Spinal cord (tissue), 10 donors: ENCODE data around the gene CHN1. TPM values are rescaled to one million over a fixed set of nuclear protein-coding genes. Genes with fewer than 3 reads are reported as not detected.

Experiments
- DNase-seq, 6 donors: peaks; one replicate each; pipeline versions ENCODE4 v3.0.0 to v3.0.0-alpha.2; 2013 to 2015; ENCODE audit warnings: low spot score in 6 of 6, low read depth in 4 of 6
- H3K27ac ChIP-seq: one replicate; pipeline ENCODE4 v1.5.1; 2013; ENCODE audit warnings: low read depth, low read length, control low read depth
- H3K27me3 ChIP-seq: one replicate; pipeline ENCODE4 v1.6.1; 2013; ENCODE audit warnings: low read length; ENCODE audit not compliant: control insufficient read depth, insufficient read depth
- H3K36me3 ChIP-seq: one replicate; pipeline ENCODE4 v1.6.1; 2013; ENCODE audit warnings: low read length; ENCODE audit not compliant: control insufficient read depth, insufficient read depth
- H3K4me1 ChIP-seq: one replicate; pipeline ENCODE4 v1.6.1; 2013; ENCODE audit warnings: low read length; ENCODE audit not compliant: control insufficient read depth, insufficient read depth
- H3K4me3 ChIP-seq: one replicate; pipeline ENCODE4 v1.5.1; 2013; ENCODE audit warnings: low read depth, low read length, control low read depth
- H3K9me3 ChIP-seq: one replicate; pipeline ENCODE4 v1.6.1; 2013; ENCODE audit warnings: low read length; ENCODE audit not compliant: control insufficient read depth, insufficient read depth
- WGBS: methylation state at CpG from one replicate; pipeline ENCODE4 v1.1.5; 2013; ENCODE audit warnings: missing lambda C conversion rate; ENCODE audit not compliant: insufficient coverage; 5-methylcytosine and 5-hydroxymethylcytosine counted together
- polyA plus RNA-seq, 2 donors: library from polyadenylated mRNA; unstranded; fragments of 120-200 nt; gene quantifications; one replicate each; pipeline ENCODE4 v1.2.1, GENCODE V29; 2013; ENCODE audit not compliant: insufficient read length in 2 of 2
- total RNA-seq, 2 donors: library from RNA; depleted of rRNA in 1 of 2; stranded (reverse); fragments of 120-200 nt in 1 of 2; fragments of >200 nt in 1 of 2; gene quantifications; one replicate each; pipeline versions ENCODE4 v1.2.3 to v1.2.4, GENCODE V29; 2013 to 2014
- donor health status: healthy.

The CHN1 gene
- total and polyA plus RNA-seq, 4 donors, result 56.9 to 72.4 (median 64.0) TPM

DNA sequence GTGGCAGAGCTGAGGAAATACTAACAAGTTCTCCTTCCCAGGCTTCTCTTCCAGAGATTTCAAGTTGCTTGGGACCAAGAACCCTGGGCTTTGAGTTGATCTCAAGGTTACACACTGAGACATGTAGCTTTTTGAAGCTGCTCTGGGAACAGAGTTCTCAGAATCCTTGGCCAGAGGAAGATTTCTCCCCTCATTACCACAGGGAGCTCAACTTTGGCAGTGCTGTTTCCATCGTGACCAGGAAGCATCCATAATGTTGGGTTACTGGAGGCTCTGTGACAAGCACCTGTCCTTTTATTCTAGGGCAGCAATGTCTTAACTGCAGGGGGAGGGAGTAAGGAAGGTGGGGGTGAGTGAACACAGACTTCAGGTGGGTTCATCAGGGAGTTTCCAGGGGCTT is 199.4 kb downstream of the CHN1 start:
- WGBS, result no CpG with 5 or more reads among the region's 1 CpG
- H3K36me3 ChIP-seq, result peaks cover 2% of the 10 kb centered on the region
- no peak for DNase-seq
- no peaks in the 10 kb centered on the region for H3K4me1 ChIP-seq
- no peak overlapping the region for H3K27ac ChIP-seq
- no peak overlapping the region for H3K4me3 ChIP-seq
- H3K9me3 ChIP-seq, result no peaks in the 10 kb centered on the region
- H3K27me3 ChIP-seq, result no peaks in the 10 kb centered on the region

DNA sequence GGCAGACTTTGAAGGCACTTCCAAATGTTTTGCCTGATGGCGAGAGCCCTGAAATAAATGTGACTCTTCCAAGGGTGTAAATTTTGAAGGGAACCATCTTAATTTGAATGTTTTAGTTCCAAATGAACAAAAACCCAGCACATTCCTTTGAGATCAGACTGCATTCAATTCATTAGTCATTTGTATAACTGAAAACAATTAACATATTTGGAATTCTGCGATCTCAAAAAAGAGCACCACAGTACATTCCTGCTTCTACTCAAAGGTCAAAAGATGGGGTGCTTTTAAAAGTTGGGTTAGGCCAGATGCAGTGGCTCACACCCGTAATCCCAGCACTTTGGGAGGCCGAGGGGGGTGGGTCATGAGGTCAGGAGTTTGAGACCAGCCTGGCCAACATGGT is 202.7 kb downstream of the CHN1 start:
- H3K4me1 ChIP-seq, result no peaks in the 10 kb centered on the region
- no peak for DNase-seq
- H3K36me3 ChIP-seq, result no peaks in the 10 kb centered on the region
- no CpG with 5 or more reads among the region's 4 CpGs for WGBS
- H3K9me3 ChIP-seq, result no peaks in the 10 kb centered on the region
- no peak overlapping the region for H3K27ac ChIP-seq
- H3K27me3 ChIP-seq, result no peaks in the 10 kb centered on the region
- H3K4me3 ChIP-seq, result no peak overlapping the region

- no peak overlapping the region for H3K27ac ChIP-seq
- H3K27me3 ChIP-seq, result no peaks in the 10 kb centered on the region
- H3K4me3 ChIP-seq, result no peak overlapping the region
- no peaks in the 10 kb centered on the region for H3K36me3 ChIP-seq
- H3K9me3 ChIP-seq, result no peaks in the 10 kb centered on the region
- H3K4me1 ChIP-seq, result no peaks in the 10 kb centered on the region
- 100% methylated on average over 2 of the region's 8 CpGs for WGBS
- no peak for DNase-seq
These were observed 204.6 kb downstream of the CHN1 start for GRCh38 chr2:174800436-174801205.

GRCh38 chr2:174798801-174799200 is 206.4 kb downstream of the CHN1 start:
- no peaks in the 10 kb centered on the region for H3K4me1 ChIP-seq
- no peak overlapping the region for H3K4me3 ChIP-seq
- no peak for DNase-seq
- 86% methylated on average over 1 of the region's 1 CpG for WGBS
- H3K9me3 ChIP-seq, result no peaks in the 10 kb centered on the region
- H3K27me3 ChIP-seq, result no peaks in the 10 kb centered on the region
- H3K27ac ChIP-seq, result no peak overlapping the region
- H3K36me3 ChIP-seq, result no peaks in the 10 kb centered on the region

DNA sequence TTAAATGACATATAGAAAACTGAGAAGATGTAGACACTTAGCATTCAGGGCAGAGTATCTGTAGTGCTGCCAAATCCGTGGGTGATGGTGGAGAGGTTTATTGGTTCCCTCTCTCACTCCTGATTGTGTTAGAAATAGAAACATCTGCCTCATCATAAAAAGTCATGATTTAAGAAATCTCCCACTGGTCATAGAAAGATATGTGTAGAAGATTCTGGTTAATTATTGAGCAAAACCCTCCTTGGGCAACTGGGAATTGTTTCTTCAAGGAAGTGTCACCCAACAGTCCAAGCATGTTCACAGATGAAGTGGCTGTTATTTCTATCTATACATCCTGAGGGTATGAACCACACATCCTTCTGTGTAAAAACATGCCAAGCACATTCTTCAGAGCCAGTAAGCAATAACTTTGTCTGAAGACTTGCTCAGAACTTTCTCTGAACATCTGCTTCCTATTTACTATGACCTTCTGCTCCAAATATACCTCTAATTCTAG is 207.4 kb downstream of the CHN1 start:
- Histone ChIP-seq H3K36me3 (no peaks in the 10 kb centered on the region), H3K4me1 (no peaks in the 10 kb centered on the region), H3K4me3 (no peak overlapping the region), H3K9me3 (no peaks in the 10 kb centered on the region), H3K27ac (no peak overlapping the region), H3K27me3 (no peaks in the 10 kb centered on the region)
- DNase-seq, result no peak
- no CpG with 5 or more reads among the region's 1 CpG for WGBS

DNA sequence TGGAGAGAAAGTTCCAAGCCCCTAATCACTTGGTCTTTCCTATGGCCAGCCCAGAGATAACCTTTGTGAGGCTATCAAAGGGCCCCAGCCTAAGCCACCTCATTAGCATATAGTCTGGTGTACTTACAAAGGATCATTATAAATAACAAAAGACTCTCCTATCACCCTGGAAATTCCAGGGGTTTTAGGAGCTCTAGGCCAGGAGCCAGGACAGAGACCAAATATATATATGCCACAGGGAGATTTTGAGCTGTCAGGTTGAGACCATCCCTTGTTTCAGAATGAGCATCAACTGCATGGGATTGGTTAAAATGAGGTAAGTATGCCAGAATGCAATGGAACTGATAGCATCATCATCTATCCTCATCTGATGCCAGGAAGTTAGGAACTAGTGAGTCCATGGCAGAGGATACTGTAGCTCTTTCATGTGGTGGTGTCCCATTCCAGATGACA is 208.8 kb downstream of the CHN1 start:
- Histone ChIP-seq H3K27ac (no peak overlapping the region), H3K4me3 (no peak overlapping the region), H3K27me3 (no peaks in the 10 kb centered on the region), H3K4me1 (no peaks in the 10 kb centered on the region), H3K36me3 (no peaks in the 10 kb centered on the region), H3K9me3 (no peaks in the 10 kb centered on the region)
- no peak for DNase-seq

DNA sequence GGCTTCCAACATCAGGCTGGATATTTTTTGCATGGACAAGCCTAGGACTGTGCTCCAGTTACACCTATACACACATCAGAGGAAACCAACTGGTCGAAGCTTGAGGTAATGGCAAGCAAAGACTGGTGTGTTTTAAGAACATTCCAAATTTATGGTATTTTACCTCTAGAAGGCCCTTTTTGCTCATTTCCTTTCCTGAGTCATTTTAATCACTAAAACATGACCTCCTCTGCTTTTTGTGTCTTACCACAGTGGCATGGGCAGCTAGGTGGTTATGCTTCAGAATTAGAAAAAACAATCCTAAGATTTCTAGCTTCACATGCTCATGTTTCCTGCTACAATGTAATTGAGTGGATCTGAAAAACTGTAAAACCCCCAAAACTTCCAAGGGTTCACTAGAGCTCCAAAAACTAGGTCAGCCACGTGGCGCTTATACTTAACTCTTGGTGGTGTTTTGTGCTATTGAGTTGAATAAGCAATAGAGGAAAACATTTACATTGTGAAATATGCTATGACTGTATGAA is 210.3 kb downstream of the CHN1 start:
- no peak for DNase-seq
- no peak overlapping the region for H3K4me3 ChIP-seq
- H3K27me3 ChIP-seq, result no peaks in the 10 kb centered on the region
- no CpG with 5 or more reads among the region's 3 CpGs for whole genome bisulfite sequencing
- H3K4me1 ChIP-seq, result no peaks in the 10 kb centered on the region
- no peaks in the 10 kb centered on the region for H3K9me3 ChIP-seq
- no peak overlapping the region for H3K27ac ChIP-seq
- H3K36me3 ChIP-seq, result no peaks in the 10 kb centered on the region

DNA sequence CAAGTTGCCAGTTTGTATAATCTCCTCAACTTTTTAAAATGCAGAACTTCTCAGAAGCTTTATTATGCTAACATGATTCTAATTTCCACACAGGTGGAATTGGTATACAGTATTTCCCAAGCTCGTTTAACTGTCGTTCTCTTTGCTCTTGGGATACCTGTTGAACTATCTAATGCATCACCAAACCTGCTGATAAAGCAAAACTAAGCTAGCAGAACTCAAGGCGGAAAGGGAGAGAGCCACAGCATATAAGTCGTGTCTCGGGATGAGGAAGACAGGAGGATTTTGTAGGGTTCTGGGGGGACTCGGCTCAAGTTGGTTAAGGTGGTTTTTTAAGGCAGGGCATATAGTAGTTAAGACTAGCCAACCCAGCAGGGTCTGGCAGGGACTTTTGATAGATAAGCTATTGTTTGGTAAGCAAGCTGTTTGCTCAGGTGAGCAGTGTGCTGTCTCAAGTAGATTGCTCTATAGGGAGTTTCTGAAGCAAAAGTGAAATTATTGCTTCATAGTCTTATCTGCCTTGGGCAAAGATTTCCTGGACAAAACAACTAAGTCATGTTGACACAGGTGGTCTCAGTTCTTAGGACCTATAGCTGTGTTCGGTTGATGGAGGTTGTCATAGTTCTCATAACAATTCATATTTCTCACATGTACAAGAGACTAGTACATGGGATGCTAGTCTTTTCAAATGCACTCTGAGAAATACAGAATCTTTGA is 212.7 kb downstream of the CHN1 start:
- no peak for DNase-seq
- Histone ChIP-seq H3K36me3 (no peaks in the 10 kb centered on the region), H3K9me3 (no peaks in the 10 kb centered on the region), H3K27me3 (no peaks in the 10 kb centered on the region), H3K27ac (no peak overlapping the region), H3K4me3 (no peak overlapping the region), H3K4me1 (peaks cover 5% of the 10 kb centered on the region)
- 92% methylated on average over 4 of the region's 7 CpGs for WGBS

DNA sequence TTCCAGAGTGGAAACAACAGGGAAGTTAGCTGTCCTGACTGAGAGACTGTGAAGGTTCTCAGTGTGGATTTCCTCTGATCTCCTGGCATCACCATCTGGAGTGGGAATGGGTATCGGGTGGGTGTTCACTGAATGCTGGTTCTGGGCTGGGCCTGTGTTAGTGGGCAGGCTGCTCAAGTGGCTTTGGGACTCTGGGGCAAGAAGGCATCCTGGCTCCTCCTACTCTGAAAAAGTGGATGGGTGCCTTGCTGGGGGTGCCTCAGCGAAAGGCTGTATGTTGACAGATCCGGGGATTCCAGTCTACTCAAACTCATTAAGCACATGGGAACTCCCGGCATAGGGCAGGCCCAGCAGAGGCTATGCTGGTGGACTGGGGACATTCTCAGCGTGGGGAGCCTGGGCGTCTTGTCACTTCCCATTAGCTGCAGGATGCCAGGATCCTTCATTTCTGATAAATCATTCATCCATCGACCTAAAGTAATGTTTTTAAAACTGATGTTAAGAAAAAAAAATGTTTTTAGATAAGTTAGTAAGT is 213.4 kb downstream of the CHN1 start:
- WGBS, result 78% methylated on average over 4 of the region's 7 CpGs
- H3K9me3 ChIP-seq, result no peaks in the 10 kb centered on the region
- H3K4me3 ChIP-seq, result no peak overlapping the region

More for the DNA sequence above, 213.4 kb downstream of the CHN1 start:
- no peak overlapping the region for H3K27ac ChIP-seq
- no peaks in the 10 kb centered on the region for H3K36me3 ChIP-seq
- no peaks in the 10 kb centered on the region for H3K27me3 ChIP-seq
- DNase-seq, result no peak
- peaks cover 7% of the 10 kb centered on the region for H3K4me1 ChIP-seq
